Astrocyte of the hippocampus (primary cell): ENCODE measurements around the gene HAUS3.

Source experiments
- DNase-seq: peaks from one replicate; pipeline ENCODE4 v3.0.0; 2011; ENCODE audit warnings: low read depth, low spot score

Gene HAUS3

GRCh38 chr4:2263926-2264321 lies 22.0 kb upstream of the HAUS3 start:
- no peak for DNase-seq

- DNase-seq: no peak
These were observed 21.0 kb upstream of the HAUS3 start for GRCh38 chr4:2262944-2263250.

- peak; percentile 100 for DNase-seq
These were observed 20.4 kb upstream of the HAUS3 start for GRCh38 chr4:2262145-2262943.

- DNase-seq: no peak
These were observed 19.9 kb upstream of the HAUS3 start, which contains the start of gene MXD4 for GRCh38 chr4:2261853-2262144. Gene MXD4, minus strand, starts transcription at chr4:2262109. Its CDS starts 129 bp downstream, at chr4:2261980.

GRCh38 chr4:2261110-2261852 lies 19.4 kb upstream of the HAUS3 start:
- DNase-seq: peak; percentile 78

- no peak for DNase-seq
These were observed 18.6 kb upstream of the HAUS3 start for GRCh38 chr4:2260344-2261109.

- DNase-seq: no peak
These were observed 17.8 kb upstream of the HAUS3 start for GRCh38 chr4:2259541-2260343.

GRCh38 chr4:2259036-2259540 lies 17.2 kb upstream of the HAUS3 start:
- no peak for DNase-seq

- no peak for DNase-seq
These were observed 16.4 kb upstream of the HAUS3 start for GRCh38 chr4:2258091-2259035.

GRCh38 chr4:2257361-2258081 lies 15.6 kb upstream of the HAUS3 start:
- no peak for DNase-seq

- DNase-seq: no peak
These were observed 14.9 kb upstream of the HAUS3 start for GRCh38 chr4:2256781-2257191.

GRCh38 chr4:2256156-2256731 lies 14.3 kb upstream of the HAUS3 start:
- no peak for DNase-seq

- peak; percentile 85 for DNase-seq
These were observed 13.7 kb upstream of the HAUS3 start for GRCh38 chr4:2255501-2256155.

GRCh38 chr4:2254665-2255500 lies 13.0 kb upstream of the HAUS3 start:
- DNase-seq: no peak

GRCh38 chr4:2253160-2254084 lies 11.5 kb upstream of the HAUS3 start:
- no peak for DNase-seq

- no peak for DNase-seq
These were observed 10.7 kb upstream of the HAUS3 start for GRCh38 chr4:2252530-2253091.
